HCT116 (cell line): ENCODE results near the gene NPEPL1.

Experiments used
- CEBPB ChIP-seq: IDR thresholded peaks from 2 replicates; pipeline ENCODE4 v1.6.1; 2012; ENCODE audit warnings: low read depth
- CTCF ChIP-seq, 3 experiments: fragments of 200-600 bp in 1 of 3; sonication (generic) in 1 of 3; IDR thresholded peaks in 2 of 3; conservative IDR thresholded peaks in 1 of 3; 2 replicates each; pipeline ENCODE4 v1.5.1; 2012 to 2017; ENCODE audit warnings: low read depth in 2 of 3, low read length in 2 of 3, antibody characterized with exemption in 1 of 3, borderline replicate concordance in 1 of 3, control low read depth in 1 of 3, mild to moderate bottlenecking in 1 of 3, mixed read lengths in 1 of 3, mixed run types in 1 of 3, moderate library complexity in 1 of 3; ENCODE audit not compliant: insufficient read depth in 1 of 3
- EGR1 ChIP-seq: IDR thresholded peaks from 2 replicates; pipeline ENCODE4 v1.6.1; 2012; ENCODE audit warnings: low read depth
- EZH2 ChIP-seq: fragments of 200-600 bp; sonication (generic); IDR thresholded peaks from 2 replicates; pipeline ENCODE4 v1.6.1; 2017; ENCODE audit warnings: antibody characterized with exemption, mixed run types
- EZH2phosphoT487 ChIP-seq: fragments of 200-600 bp; IDR thresholded peaks from 2 replicates; pipeline ENCODE4 v1.6.1; 2018; ENCODE audit warnings: antibody characterized with exemption, borderline replicate concordance
- JUND ChIP-seq: IDR thresholded peaks from 2 replicates; pipeline ENCODE4 v1.6.1; 2012
- POLR2A ChIP-seq: IDR thresholded peaks from 2 replicates; pipeline ENCODE4 v1.7.0; 2011; ENCODE audit warnings: borderline replicate concordance; ENCODE audit not compliant: insufficient read depth, insufficient read length; ENCODE audit errors: extremely low read depth
- POLR2AphosphoS5 ChIP-seq: IDR thresholded peaks from 2 replicates; pipeline ENCODE4 v1.6.1; 2011; ENCODE audit warnings: mild to moderate bottlenecking, low read depth, low read length, moderate library complexity
- RAD21 ChIP-seq: IDR thresholded peaks from 2 replicates; pipeline ENCODE4 v1.6.1; 2012; ENCODE audit warnings: low read depth, mild to moderate bottlenecking
- SP1 ChIP-seq: IDR thresholded peaks from 2 replicates; pipeline ENCODE4 v1.6.1; 2012; ENCODE audit warnings: low read depth
- TCF7L2 ChIP-seq: IDR thresholded peaks from 2 replicates; pipeline ENCODE4 v1.7.0; 2011; ENCODE audit warnings: borderline replicate concordance, inconsistent platforms; ENCODE audit not compliant: insufficient read depth, insufficient read length; ENCODE audit errors: extremely low read depth
- ZBTB33 ChIP-seq: IDR thresholded peaks from 2 replicates; pipeline ENCODE4 v1.6.1; 2011; ENCODE audit warnings: mild to moderate bottlenecking, low read length, moderate library complexity; ENCODE audit not compliant: insufficient replicate concordance; ENCODE audit errors: extremely low read depth
- ZNF274 ChIP-seq: fragments of 200-500 bp; sonication (Bioruptor generic); IDR thresholded peaks from 2 replicates; pipeline ENCODE4 v1.6.1; 2014; ENCODE audit warnings: mild to moderate bottlenecking, low read depth, low read length, inconsistent platforms
- TF ChIP-seq, protein P1 (sequence below): IDR thresholded peaks from 2 replicates; pipeline ENCODE4 v1.6.1; 2012

GRCh38 chr20:58706975-58707681 lies 14.5 kb downstream of the NPEPL1 start:
- TF ChIP-seq CTCF (IDR thresholded peaks at IDR 0.05 in 2 of 3, conservative IDR thresholded peaks at IDR 0.05 in 1 of 3; ENCODE audit: borderline replicate concordance in 1 of 3, insufficient read depth in 1 of 3, low read depth in 2 of 3, low read length in 2 of 3) (no peak), POLR2A (no peak), ZBTB33 (no peak), POLR2AphosphoS5 (no peak), CEBPB (no peak), ZNF274 (no peak), EGR1 (no peak), EZH2phosphoT487 (no peak), RAD21 (no peak), EZH2 (no peak), JUND (no peak), SP1 (no peak), TCF7L2 (no peak)
- TF ChIP-seq, protein P1, sequence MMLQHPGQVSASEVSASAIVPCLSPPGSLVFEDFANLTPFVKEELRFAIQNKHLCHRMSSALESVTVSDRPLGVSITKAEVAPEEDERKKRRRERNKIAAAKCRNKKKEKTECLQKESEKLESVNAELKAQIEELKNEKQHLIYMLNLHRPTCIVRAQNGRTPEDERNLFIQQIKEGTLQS: no peak
